Activated naive CD4-positive, alpha-beta T cell (primary cell): ENCODE data around the gene WDR74.
"Not testable (repeated sequence)": the region's sequence is repeated elsewhere in the genome, so short reads cannot be mapped to it uniquely, and the experiment has no call there.

Experiments used
- DNase-seq, 4 experiments: peaks; one replicate each; lab custom pipeline; 2025; lab: John Stamatoyannopoulos, UW

The WDR74 gene

DNA sequence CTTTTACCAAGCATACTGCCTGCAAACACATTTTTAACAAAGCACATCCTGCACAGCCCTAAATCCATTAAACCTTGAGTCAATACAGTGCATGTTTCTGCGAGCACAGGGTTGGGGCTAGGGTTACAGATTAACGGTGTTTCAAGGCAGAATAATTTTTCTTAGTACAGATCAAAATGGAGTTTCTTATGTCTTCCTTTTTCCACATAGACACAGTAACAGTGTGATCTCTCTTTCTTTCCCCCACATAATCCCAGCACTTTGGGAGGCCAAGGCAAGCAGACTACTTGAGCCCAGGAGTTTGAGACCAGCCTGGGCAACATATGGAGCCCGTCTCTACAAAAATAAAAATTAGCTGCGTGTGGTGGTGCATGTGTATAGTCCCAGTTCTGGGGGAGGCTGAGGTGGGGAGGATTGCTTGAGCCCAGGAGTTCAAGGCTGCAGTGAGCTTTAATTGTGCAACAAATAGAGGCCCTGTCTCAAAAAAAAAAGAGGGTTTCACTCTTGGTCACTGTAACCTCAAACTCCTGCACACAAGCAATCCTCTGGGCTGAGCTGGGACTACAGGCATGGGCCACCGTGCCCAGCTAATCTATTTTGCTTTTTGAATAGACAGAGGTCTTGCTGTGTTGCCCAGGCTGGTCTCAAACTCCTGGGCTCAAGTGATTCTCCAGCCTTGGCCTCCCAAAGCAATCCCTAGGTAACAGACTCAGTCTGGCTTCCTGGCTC lies 21.6 kb upstream of the WDR74 start:
- DNase-seq, result no peak

DNA sequence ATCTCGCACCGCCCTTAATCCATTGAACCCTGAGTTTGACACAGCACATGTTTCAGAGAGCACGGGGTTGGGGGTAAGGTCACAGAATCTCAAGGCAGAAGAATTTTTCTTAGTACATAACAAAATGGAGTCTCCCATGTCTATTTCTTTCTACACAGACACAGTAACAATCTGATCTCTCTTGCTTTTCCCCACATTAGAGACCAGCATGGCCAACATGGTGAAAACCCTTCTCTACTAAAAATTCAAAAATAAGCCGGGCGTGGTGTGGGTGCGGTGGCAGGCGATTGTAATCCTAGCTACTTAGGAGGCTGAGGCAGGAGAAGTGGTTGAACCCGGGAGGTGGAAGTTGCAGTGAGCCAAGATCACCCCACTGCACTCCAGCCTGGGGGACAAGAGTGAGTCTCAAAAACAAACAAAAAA lies 19.9 kb upstream of the WDR74 start:
- not testable (repeated sequence) for DNase-seq

DNA sequence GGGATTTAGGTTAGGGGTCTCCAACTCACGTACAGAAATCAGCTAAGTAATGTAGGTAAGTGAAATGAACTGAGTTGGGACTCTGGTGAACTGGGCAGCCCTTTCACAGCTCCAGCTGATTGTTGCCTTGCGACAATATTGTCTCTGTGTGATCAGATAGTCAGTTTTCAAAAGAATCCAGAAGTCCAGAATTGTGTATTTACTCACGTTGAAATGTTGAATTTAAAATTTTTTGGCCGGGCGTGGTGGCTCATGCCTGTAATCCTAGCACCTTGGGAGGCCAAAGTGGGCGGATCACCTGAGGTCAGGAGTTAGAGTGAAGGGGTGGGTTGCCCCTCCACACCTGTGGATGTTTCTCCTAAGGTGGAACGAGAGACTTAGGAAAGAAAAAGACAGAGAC lies 18.8 kb upstream of the WDR74 start:
- DNase-seq, result no peak

DNA sequence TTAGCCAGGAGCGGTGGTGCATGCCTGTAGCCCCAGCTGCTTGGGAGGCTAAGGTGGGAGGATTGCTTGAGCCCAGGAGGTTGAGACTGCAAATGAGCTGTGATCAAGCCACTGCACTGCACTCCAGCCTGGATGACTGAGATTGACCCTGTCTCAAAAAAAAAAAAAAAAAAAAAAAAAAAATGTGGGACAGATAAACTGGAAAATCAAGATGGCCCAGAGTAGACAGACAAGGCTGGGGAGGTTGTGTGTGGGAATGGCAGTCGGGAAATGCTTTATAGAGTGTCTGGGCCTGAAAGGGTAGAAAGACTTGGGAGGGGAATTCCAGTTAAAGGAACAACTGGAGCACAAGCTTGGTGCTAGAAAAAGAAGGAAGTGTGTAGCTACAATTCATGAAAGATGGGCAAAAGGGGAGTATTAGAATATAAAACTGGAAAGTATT lies 18.2 kb upstream of the WDR74 start:
- no peak for DNase-seq

- no peak for DNase-seq
Measured at GRCh38 chr11:62856333-62856895, 17.0 kb upstream of the WDR74 start.

DNA sequence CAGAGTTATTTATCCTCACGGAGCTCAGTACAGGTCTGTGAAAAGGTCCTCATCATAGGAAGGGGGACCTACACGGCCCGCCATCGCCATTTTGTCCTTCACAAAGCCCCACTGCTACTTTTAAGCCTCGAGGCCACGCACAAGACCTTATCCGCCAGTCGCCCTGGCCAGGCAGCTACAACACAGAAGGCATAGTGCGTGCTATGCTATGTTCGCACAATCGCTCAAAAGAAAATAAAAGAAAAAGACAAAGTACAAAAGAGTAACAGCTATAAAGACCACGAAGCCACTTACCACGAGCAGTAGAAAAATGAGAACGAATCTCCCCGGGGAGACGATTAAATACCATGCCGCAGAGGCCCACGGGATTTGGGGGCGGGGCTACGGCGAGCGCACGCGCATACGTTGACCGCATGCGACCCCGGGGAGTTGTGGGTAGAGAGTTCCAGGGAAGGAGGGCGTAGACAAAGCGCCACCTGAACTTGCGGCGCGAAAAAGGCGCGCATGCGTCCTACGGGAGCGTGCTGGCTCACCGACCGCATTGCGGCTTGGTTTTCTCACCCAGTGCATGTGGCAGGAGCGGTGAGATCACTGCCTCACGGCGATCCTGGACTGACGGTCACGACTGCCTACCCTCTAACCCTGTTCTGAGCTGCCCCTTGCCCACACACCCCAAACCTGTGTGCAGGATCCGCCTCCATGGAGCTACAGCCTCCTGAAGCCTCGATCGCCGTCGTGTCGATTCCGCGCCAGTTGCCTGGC lies 16.4 kb upstream of the WDR74 start:
- peak; percentile 95 to 98 (median 98) for DNase-seq

GRCh38 chr11:62854825-62855570 lies 15.6 kb upstream of the WDR74 start:
- no peak for DNase-seq

- DNase-seq, result no peak
Measured at GRCh38 chr11:62854013-62854824, 14.8 kb upstream of the WDR74 start.

- no peak for DNase-seq
Measured at GRCh38 chr11:62853279-62853965, 14.0 kb upstream of the WDR74 start.

DNA sequence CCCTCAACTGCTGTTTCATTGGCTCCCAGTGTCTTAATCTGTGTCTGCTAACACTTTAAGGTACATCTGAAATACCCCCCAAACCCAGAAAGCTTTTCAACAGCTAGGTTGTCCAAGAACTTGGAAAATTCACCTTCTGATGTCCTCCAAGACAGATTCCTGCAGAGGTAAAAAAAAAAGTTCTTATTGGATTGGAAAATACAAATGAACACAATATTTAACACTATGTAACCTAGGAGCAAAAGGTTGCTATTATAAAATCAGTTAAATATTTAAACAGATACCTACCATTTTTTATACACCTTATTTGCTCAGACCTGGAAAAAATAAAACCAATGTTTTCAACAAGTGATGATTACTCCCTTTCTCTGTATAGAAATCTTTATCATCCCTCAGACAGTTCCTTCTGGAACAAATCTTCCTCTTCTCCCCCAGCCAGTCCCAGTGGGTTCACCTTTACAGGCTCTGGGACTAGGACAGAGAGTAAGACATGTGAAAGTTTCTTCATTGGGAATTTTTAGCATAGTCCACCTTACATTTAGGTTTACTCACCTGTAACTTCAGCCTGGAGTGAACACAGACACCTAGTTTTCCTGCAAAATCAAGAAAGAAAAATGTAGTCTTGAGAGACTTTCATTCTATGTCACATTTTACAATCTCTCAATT lies 13.3 kb upstream of the WDR74 start:
- DNase-seq, result no peak

- no peak for DNase-seq
Measured at GRCh38 chr11:62851807-62852522, 12.6 kb upstream of the WDR74 start.

- DNase-seq, result peak in 1 of 4 experiments; percentile 10
Measured at GRCh38 chr11:62850911-62851806, 11.8 kb upstream of the WDR74 start.

DNA sequence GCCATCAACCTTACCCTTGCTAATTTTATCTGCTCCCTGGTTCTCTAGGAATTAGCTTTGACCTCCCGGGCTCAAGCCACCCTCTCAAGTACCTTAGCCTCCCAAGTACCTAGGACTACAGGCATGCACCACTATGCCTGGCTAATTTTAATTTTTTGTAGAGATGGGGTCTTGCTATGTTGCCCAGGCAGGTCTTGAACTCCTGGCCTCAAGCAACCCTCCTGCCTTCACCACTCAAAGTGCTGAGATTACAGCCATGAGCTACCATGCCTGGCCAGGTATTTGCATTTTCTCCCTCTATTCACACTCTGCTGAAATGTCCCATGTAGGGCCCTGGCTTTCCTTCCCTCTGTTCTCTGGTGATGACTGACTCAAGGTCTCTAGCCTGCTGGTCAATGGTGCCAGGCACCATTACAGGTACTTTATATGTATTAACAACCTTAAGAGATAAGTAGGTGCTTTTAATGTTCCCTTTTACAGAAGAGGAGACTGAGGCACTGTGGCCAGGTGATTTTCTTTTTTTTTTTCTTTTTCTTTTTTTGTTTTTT lies 8.5 kb upstream of the WDR74 start:
- DNase-seq, result no peak

DNA sequence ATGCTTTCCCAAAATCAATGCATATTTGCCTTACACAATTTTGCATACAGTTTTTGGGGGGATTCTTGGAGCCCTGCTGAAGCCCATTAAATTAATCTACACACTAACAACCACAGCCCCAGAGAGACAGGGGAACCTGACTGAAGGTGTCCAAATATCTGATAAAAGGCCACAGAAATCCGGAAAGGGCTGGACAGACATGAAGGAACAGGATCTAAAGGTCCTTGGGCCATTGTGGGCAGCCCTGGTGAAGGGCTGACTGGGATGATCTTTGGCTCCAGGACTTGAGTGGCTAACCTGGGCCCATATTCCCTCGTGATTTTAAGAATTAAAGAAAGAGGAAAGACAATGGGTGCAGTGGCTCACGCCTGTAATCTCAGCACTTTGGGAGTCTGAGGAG lies 6.8 kb upstream of the WDR74 start:
- no peak for DNase-seq

DNA sequence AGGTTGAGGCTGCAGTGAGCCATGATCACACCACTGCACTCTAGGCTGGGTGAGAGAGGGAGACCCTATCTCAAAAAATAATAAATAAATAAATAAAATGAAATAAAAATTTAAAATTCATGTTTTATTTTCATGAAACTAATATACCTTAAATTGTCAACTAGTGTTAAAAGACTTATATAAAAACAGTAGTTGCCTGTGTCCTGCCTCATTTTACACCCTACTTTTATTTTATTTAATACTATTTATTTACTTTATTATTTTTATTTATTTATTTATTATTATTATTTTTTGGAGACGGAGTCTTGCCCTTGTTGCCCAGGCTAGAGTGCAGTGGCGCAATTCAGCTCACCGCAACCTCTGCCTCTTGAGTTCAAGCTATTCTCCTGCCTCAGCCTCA lies 4.8 kb upstream of the WDR74 start:
- no peak for DNase-seq

GRCh38 chr11:62843466-62843865 lies 4.1 kb upstream of the WDR74 start:
- DNase-seq, result no peak

DNA sequence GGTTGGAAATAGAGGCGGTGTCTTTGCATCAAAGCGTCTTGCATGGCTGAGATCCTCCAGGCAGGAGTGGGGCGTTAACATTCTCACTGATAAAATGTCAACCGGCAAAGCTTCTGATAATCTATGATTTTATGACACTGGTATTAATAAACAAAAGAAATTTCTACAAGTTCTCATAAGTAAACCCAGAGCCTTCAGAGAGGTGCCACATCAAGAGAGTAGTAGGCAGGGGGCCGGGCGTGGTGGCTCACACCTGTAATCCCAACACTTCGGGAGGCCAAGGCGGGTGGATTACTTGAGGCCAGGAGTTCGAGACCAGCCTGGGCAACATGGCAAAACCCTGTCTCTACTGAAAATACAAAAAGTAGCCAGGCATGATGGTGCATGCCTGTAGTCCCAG lies 3.5 kb upstream of the WDR74 start:
- not testable (repeated sequence) for DNase-seq

- DNase-seq, result peak in 2 of 4 experiments; percentile 22 to 34
Measured at GRCh38 chr11:62842171-62842741, 2.9 kb upstream of the WDR74 start.
